Measurements from ENCODE around the gene EXOC6B.

EXOC6B gene

DNA sequence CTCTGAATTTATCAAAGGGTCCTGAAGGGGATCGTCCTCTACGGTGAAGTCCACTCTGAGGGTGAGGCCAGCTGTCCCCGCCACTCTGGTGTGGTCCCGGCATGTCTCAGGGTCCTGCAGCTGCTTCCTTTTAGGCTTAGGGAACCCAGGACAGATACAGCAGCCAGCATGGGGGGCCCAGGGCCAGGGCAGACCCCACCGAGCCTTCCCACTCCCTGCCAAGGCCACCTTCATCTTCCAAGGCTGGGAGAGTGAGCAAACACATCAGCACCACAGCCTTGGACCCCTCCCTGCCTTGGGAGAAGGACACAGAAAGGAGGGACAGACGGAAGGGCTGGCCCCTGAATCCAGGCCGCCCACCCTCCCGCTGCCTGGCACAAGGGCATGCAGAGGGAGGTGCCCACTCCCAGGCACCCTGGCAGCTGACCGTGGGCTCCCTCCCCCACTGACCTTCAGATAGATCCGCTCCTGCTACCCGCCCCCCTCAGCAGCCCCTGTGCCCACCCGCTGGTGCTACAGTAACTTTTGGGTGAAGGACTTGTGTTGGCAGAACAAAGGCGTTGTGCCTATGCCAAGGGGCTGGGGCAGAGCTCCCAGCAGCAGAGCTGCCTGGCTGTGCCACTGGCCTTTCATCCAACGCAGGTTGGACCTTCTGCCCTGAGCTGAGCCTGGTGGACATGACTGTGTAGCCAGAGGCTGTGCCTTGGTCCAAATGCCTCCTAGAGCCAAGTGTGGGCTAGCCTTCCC lies 685.8 kb downstream of the EXOC6B start:
- H3K4me1 ChIP-seq (ENCODE audit: insufficient read depth, low read length): peaks cover 12% of the 10 kb centered on the region
- no peak overlapping the region for H3K9ac ChIP-seq (ENCODE audit: low read depth, low read length)

DNA sequence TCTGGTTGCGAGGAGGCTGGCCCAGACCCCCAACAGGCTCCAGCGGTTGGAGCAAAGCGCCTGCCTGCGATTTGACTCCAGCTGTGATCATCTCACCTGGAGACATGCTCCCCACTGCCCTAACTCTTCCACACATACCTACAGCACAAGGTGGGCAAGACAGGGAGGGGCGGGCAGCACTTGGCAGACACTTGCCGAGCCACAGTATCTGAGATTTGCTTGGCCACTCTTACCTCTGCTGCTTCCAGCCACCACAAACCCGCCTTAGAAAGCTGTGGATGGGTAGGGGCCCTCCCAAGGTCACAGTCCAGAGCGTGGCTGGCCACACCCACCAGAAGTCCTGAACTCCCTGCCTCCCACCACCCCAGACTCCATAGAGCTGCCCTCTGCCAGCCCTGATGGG lies 686.4 kb downstream of the EXOC6B start:
- Histone ChIP-seq H3K9me3 (ENCODE audit: control insufficient read depth, insufficient read depth, low read length) (no peaks in the 10 kb centered on the region), H3K9ac (ENCODE audit: low read depth, low read length) (no peak overlapping the region), H3K4me1 (ENCODE audit: insufficient read depth, low read length) (peaks cover 12% of the 10 kb centered on the region), H3K36me3 (ENCODE audit: insufficient read depth, low read length) (no peaks in the 10 kb centered on the region)

More for the DNA sequence above, 685.8 kb downstream of the EXOC6B start:
- Histone ChIP-seq H3K9me3 (ENCODE audit: control insufficient read depth, insufficient read depth, low read length) (no peaks in the 10 kb centered on the region), H3K36me3 (ENCODE audit: insufficient read depth, low read length) (no peaks in the 10 kb centered on the region)

DNA sequence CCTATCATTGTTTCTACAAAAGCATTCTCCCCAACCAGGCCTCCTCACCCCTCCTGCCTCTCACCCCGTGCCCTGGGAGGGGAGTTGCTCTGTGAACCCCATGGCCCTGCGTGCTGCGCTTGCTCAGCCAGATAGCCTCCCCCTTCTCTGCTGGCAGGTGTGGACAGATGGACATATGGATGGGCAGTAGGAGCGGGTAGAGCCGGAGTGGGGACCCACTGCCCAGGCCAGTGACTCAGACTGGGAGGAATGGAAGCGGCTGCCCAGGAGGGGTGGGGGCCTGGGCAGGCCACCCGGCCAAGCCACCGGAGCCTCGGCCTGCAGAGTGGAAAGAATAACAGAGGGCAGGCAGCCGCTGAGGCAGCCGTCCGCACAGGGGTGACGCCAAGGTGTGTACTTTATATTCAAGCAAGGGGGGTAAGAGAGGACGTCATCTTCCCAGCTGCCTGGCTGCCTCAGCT lies 686.9 kb downstream of the EXOC6B start:
- Histone ChIP-seq H3K9me3 (ENCODE audit: control insufficient read depth, insufficient read depth, low read length) (no peaks in the 10 kb centered on the region), H3K9ac (ENCODE audit: low read depth, low read length) (no peak overlapping the region), H3K36me3 (ENCODE audit: insufficient read depth, low read length) (no peaks in the 10 kb centered on the region), H3K4me1 (ENCODE audit: insufficient read depth, low read length) (peaks cover 12% of the 10 kb centered on the region)

DNA sequence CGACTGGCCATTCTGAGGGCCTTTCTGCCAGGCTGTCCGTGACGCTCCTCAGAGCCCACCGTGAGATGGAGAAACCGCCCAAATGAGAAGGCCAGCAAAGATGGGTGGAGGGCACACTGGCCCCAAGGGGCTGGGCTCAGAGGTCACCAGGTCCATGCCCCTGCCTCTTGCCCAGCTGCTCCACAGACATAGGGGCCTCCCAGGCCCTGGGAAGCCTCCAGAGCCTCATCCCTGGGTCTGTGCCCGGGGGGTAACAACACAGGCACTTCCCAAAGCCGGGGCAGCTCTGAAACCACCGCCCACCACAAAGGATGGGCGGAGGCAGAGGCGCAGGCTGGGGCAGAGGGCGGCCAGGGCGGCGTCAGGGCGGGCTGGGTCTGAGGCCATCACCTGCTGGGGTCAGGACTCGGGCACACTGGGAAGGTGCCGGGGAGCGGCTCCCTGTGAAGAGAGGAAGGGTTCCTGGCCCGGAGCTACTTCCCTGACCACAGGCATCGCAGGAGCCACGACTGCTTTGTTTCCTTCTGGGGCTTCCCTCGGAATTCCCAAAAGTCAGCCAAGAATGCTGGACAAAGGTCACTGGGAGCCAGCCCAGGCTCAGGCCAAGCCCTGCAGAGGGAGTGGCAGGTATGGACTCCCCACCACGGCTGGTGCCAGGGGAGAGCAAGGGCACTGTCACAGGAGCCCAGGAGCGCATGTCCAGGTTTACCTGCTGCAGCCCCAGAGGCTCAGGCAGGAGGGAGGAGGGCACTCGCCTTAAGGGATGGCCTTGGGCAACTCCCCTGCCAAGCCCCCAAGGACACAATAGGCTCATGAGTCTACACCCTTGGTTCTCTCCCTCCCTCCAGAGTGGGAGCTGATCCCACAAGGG lies 687.6 kb downstream of the EXOC6B start:
- Histone ChIP-seq H3K9ac (ENCODE audit: low read depth, low read length) (no peak overlapping the region), H3K4me1 (ENCODE audit: insufficient read depth, low read length) (peaks cover 12% of the 10 kb centered on the region), H3K36me3 (ENCODE audit: insufficient read depth, low read length) (no peaks in the 10 kb centered on the region), H3K9me3 (ENCODE audit: control insufficient read depth, insufficient read depth, low read length) (no peaks in the 10 kb centered on the region)

DNA sequence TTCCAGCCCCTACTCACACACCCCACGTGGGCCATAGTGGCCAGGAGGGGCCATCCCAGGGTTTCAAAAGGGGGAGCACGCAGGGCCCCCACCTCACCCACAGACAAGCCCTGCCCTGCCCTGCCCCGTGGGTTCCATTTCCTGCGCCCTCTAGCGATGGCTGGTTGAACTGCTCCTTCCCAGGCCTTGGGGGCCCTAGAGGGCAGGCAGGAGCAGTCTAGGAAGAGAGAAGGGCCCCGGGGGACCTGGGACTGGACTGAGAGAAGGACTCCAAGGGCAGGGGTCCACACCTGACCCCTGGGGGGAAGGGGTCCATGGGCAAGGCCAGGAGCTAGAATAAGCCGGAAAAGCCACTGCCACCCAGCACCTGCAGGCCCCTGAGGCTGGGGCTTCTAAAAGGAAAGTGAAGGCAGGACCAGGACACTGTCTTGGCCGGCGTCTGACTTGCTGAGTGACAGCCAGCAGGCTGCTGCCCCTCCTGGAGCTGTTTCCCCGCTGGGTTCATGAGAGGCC lies 688.3 kb downstream of the EXOC6B start:
- Histone ChIP-seq H3K4me1 (ENCODE audit: insufficient read depth, low read length) (peaks cover 9% of the 10 kb centered on the region), H3K36me3 (ENCODE audit: insufficient read depth, low read length) (no peaks in the 10 kb centered on the region), H3K9ac (ENCODE audit: low read depth, low read length) (no peak overlapping the region), H3K9me3 (ENCODE audit: control insufficient read depth, insufficient read depth, low read length) (no peaks in the 10 kb centered on the region)

DNA sequence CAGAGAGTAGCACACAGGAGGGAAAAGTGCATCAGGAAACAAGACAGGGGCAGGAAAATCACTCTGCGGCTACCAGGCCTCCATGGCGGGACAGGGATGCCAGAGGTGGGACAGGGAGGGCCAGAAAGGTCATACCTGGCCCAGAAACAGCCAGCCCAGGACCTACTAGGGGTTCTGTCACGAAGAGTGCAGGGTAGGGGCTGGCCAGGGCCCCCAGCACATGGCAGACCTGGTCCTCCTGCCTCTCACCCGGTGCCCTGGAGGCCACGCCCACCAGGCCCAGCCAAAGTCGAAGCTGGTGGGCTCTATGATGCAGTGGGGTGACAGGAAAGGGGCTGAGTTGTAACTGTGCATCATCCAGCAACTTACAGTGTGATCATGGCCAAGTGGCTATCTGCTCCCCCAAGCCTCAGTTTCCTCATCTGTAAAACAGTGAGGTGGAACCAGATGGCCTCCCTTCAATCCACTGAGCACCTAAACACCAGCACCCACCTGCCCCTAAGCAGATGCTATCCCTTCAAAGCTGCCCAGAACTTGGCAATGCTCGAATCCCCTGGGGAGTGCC lies 688.8 kb downstream of the EXOC6B start:
- Histone ChIP-seq H3K4me1 (ENCODE audit: insufficient read depth, low read length) (peaks cover 3% of the 10 kb centered on the region; the same call in 1 of the 2 replicates), H3K9ac (ENCODE audit: low read depth, low read length) (no peak overlapping the region), H3K36me3 (ENCODE audit: insufficient read depth, low read length) (no peaks in the 10 kb centered on the region), H3K9me3 (ENCODE audit: control insufficient read depth, insufficient read depth, low read length) (no peaks in the 10 kb centered on the region)

DNA sequence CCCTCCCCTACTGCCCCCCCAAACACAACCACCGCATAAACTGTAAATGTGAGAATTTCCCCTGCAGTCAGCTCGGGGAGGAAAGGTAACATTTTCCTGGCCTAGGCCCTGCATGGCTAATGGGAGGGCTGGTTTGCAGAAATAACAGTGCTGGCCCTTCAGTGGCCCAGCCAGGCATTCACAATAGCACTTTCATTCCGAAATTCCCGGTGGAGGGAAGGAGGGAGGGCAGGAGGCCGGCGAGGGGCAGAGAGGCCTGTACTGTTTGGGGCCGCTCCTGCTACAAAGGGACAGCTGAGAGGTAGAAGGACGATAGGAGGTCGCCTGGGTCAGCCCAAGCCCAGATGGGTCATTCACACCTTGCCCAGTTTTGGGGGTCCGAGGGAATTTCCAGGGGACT lies 689.5 kb downstream of the EXOC6B start:
- H3K36me3 ChIP-seq (ENCODE audit: insufficient read depth, low read length): no peaks in the 10 kb centered on the region
- no peak overlapping the region for H3K9ac ChIP-seq (ENCODE audit: low read depth, low read length)
- H3K4me1 ChIP-seq (ENCODE audit: insufficient read depth, low read length): peaks cover 3% of the 10 kb centered on the region; the same call in 1 of the 2 replicates
- no peaks in the 10 kb centered on the region for H3K9me3 ChIP-seq (ENCODE audit: control insufficient read depth, insufficient read depth, low read length)

DNA sequence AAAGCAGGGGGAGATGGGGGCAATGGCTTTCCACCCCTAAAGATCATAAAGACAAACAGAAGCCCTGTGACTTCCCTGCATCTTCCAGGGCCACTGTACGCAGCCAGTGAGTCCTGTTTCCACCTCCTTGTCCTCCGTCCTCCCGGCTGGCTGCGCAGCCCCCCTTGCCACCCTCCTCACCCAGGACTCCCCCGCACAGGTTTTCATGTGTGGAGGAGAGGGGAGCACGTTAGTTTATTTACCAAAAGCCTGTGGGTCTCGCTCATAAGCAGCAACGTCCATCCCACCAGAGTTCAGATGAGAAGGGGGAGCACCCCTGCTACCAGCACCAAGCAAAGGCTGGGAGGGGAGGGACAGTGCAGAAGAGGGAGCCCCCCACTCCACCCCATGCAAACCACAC lies 689.9 kb downstream of the EXOC6B start:
- no peaks in the 10 kb centered on the region for H3K9me3 ChIP-seq (ENCODE audit: control insufficient read depth, insufficient read depth, low read length)
- H3K36me3 ChIP-seq (ENCODE audit: insufficient read depth, low read length): no peaks in the 10 kb centered on the region
- peaks cover 7% of the 10 kb centered on the region; the same call in 1 of the 2 replicates for H3K4me1 ChIP-seq (ENCODE audit: insufficient read depth, low read length)

DNA sequence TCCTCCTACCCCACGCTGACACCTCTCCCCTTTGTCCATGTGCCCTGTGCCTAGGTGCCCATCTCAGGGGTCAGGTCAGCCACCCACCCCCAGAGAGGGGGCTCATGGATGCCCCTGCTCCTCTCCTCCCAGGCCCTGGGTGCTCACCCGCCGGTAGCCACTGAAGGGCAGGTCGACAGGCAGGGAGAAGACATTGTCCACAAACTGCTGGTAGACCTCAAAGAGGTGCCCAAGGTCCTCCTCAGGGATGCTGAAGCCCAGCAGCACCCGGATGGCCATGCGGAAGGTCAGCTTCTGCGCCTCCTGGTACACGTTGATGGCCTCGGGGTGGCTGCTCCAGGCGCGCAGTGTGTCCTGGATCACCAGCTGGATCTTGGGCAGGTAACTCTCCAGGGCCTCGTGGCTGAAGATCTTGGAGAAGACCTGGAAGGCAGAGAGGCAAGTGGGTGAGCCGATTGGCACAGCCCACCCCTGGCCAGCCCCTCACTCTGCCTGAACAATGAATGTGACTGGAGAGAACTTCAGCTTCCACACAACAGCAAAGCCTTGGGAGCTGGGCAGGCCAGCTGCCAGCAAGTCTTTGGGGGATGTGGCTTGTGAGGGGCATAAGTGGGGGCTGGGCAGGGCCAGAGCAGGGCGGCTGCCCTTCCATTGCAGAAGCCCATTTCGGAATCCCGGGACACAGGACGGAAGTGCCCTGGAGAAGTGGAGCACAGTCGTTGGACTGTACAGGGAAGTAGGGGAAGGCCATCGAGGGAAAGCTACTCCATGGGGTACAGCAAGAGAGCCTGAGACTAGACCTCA lies 690.6 kb downstream of the EXOC6B start:
- no peak overlapping the region for H3K9ac ChIP-seq (ENCODE audit: low read depth, low read length)
- peaks cover 14% of the 10 kb centered on the region; the same call in 1 of the 2 replicates for H3K4me1 ChIP-seq (ENCODE audit: insufficient read depth, low read length)
- H3K36me3 ChIP-seq (ENCODE audit: insufficient read depth, low read length): no peaks in the 10 kb centered on the region
- no peaks in the 10 kb centered on the region for H3K9me3 ChIP-seq (ENCODE audit: control insufficient read depth, insufficient read depth, low read length)

More for the DNA sequence above, 689.9 kb downstream of the EXOC6B start:
- H3K9ac ChIP-seq (ENCODE audit: low read depth, low read length): no peak overlapping the region

DNA sequence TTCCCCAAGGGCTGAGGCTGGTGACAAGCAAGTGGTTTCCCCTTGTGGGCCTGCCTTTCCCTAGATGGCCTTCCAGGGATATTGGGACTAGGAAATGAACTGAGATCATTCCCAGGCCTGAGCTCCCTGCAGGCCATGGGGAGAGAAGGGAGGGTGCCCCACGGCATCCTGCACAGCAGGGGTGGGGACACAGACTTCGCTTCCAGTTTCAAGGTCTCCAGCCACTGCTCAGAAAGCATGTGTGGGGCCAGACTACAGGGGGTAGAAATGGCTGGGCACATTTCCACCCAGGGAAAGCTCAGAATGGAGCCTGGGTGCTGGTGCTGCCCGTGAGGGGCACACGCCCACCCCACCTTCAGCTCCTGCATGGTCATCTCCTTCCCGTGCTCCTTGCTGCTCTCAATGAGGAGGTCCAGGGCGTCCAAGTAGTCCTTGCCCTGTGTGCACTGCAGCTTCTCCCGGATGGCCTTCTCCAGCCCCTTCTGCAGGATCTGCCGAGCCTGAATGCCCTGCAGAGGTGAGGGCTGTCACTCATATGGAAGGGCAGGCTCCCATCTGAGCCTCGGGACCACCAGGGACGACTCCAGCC lies 691.3 kb downstream of the EXOC6B start:
- H3K9ac ChIP-seq (ENCODE audit: low read depth, low read length): no peak overlapping the region
- peaks cover 17% of the 10 kb centered on the region; the same call in 1 of the 2 replicates for H3K4me1 ChIP-seq (ENCODE audit: insufficient read depth, low read length)
- H3K9me3 ChIP-seq (ENCODE audit: control insufficient read depth, insufficient read depth, low read length): no peaks in the 10 kb centered on the region
- no peaks in the 10 kb centered on the region for H3K36me3 ChIP-seq (ENCODE audit: insufficient read depth, low read length)

DNA sequence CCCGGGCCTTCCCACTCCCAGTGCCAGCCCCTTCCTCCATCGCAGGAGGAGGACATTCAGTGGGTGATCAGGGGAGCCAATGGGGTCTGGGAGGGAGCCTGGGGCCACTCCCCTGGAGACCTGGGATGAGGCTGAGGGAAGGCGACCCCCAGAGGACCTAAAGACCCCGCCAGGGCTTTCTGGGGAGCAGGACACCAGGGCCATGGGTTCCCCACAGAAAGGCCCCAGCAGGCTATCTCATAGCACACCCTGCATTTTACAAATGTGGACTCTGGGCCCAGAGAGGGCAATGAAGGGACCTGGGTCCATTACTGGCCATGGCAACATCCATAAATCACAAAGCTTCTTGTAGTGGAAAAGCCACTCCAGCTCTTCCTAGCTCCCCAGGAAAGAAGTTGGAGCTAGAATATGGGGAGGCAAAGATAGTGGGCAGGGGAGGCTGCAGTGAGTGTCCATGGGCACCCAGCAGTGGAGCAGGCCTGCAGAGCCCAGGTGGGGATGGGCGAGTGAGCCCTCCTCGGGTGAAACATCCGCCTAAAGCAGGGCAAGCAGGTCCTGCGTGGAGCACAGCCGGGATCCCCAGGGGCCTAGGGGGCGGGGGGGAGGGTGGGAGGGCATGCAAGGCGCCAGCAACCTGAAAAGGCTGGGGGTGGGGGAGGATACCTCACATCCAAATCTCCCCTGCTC lies 692.0 kb downstream of the EXOC6B start:
- no peak overlapping the region for H3K9ac ChIP-seq (ENCODE audit: low read depth, low read length)
- H3K36me3 ChIP-seq (ENCODE audit: insufficient read depth, low read length): no peaks in the 10 kb centered on the region
- H3K4me1 ChIP-seq (ENCODE audit: insufficient read depth, low read length): peaks cover 17% of the 10 kb centered on the region; the same call in 1 of the 2 replicates

DNA sequence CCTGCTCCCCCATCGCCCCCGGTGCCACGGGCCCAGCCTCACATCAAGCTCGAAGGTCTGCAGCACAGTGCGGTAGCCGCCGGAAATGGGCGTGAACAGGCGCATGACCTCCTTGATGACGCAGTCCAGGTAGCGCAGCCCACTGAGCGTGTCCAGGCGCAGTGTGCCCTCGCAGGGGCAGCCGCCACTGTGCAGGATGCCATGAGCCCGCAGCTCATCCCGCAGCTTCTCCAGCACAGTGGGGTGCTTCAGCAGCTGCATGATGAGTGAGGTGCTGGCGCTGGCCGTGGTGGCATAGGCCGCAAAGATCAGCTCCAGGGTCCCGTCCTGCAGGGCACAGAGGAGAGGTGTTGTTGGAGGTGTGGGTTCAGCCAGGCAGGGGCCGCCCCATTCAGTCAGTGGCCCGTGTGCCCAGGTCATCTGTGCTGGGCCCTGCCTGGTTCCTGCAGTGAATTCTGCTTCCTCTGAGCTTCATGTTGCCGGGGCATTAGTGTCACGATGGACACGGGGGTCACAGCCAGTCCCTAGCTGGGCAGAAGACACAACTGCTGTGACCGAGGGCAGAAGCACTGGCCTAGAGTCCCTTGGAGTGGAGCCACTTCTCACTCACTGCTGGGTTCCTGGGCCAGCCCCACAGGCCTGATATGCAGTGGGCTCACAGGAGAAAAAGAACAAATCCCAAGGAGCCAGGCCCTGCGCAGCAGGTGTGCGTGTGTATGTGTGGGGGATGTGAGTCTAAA lies 692.7 kb downstream of the EXOC6B start:
- peaks cover 17% of the 10 kb centered on the region; the same call in 1 of the 2 replicates for H3K4me1 ChIP-seq (ENCODE audit: insufficient read depth, low read length)
- H3K9ac ChIP-seq (ENCODE audit: low read depth, low read length): no peak overlapping the region
- H3K36me3 ChIP-seq (ENCODE audit: insufficient read depth, low read length): no peaks in the 10 kb centered on the region
- no peaks in the 10 kb centered on the region for H3K9me3 ChIP-seq (ENCODE audit: control insufficient read depth, insufficient read depth, low read length)

More for the DNA sequence above, 692.0 kb downstream of the EXOC6B start:
- no peaks in the 10 kb centered on the region for H3K9me3 ChIP-seq (ENCODE audit: control insufficient read depth, insufficient read depth, low read length)
